A549 (cell line): ENCODE data around the gene TVP23B.
"Not testable (repeated sequence)": the region's sequence is repeated elsewhere in the genome, so short reads cannot be mapped to it uniquely, and the experiment has no call there.

ENCODE experiments used
- CTCF ChIP-seq: fragments of >200 bp; sonication (Bioruptor Twin); formaldehyde crosslinking; IDR thresholded peaks from 3 replicates; pipeline ENCODE4 v1.5.1; 2016
- EP300 ChIP-seq, 2 experiments: fragments of >200 bp; sonication (Bioruptor Twin); formaldehyde crosslinking; IDR thresholded peaks; 2 replicates in 1 of 2; 3 replicates in 1 of 2; pipeline ENCODE4 v1.6.1; 2016 to 2017
- HOXA7 ChIP-seq: fragments of 250-450 bp; sonication (Bioruptor Pico); IDR thresholded peaks from 2 replicates; pipeline ENCODE4 v1.5.0; 2020; ENCODE audit warnings: mild to moderate bottlenecking, moderate library complexity

DNA sequence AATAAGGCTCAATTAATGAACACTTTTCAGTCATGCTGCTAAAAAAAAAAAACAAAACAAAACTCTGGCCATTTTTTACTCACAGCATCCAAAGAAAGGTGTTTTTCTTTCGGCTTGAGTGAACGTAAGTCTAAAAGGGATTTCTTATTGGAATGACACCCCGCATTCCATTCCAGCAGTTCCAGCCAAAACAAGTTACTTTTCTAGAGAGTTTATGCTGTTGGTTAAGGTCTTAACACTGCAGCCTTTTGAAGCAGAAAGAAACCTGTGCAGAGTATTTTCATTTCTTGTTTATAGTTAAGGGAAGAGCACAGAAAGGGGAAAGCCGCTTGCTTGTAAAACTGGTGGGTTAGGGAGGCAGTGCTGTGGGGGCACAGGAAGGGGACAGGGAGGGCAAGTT lies 9.9 kb upstream of the TVP23B start:
- TF ChIP-seq EP300 (IDR thresholded peaks at IDR 0.05); HOXA7; CTCF: not testable (repeated sequence)
